ENCODE results near the gene ZFP91. TPM values are rescaled to one million over a fixed set of nuclear protein-coding genes. Genes with fewer than 3 reads are reported as not detected.

The ZFP91 gene
- total and polyA plus RNA-seq, 2 of the 13 experiments (the other 11 are each of a cell fraction or from before 2014, with no cell fraction given) = 13.5 to 38.6 TPM

GRCh38 chr11:58562375-58562800, 16.5 kb upstream of the ZFP91 start (continued):
- TF ChIP-seq ZFP41 (CRISPR knock-in tag; IDR thresholded peaks at IDR 0.05; ENCODE audit: borderline replicate concordance) (no peak), ZNF589 (CRISPR knock-in tag; conservative IDR thresholded peaks at IDR 0.05) (no peak), ZNF292 (CRISPR knock-in tag; IDR thresholded peaks at IDR 0.05; ENCODE audit: borderline replicate concordance, low read depth) (no peak), FOXP1 (IDR thresholded peaks at IDR 0.05) (no peak), FOXP1 (CRISPR knock-in tag; IDR thresholded peaks at IDR 0.05) (peak; percentile 58), BCL6 (CRISPR knock-in tag; IDR thresholded peaks at IDR 0.05) (peak; percentile 76), HDAC2 (CRISPR knock-in tag; IDR thresholded peaks at IDR 0.05) (peak; percentile 49; the same call in 1 of the 2 replicates), ZFP82 (CRISPR knock-in tag; IDR thresholded peaks at IDR 0.05; ENCODE audit: borderline replicate concordance) (no peak), ZNF337 (CRISPR knock-in tag; IDR thresholded peaks at IDR 0.05; ENCODE audit: borderline replicate concordance, low read depth) (no peak), SRSF1 (optimal IDR thresholded peaks at IDR 0.05; ENCODE audit: low read depth, low read length) (no peak), NR2C2 (CRISPR knock-in tag; IDR thresholded peaks at IDR 0.05; ENCODE audit: borderline replicate concordance) (no peak), MTA1 (CRISPR knock-in tag; IDR thresholded peaks at IDR 0.05; ENCODE audit: borderline replicate concordance) (no peak), ZNF143 (CRISPR knock-in tag; IDR thresholded peaks at IDR 0.05) (no peak), HMG20B (CRISPR knock-in tag; conservative IDR thresholded peaks at IDR 0.05) (no peak), NBN (conservative IDR thresholded peaks at IDR 0.05) (no peak), ZNF891 (CRISPR knock-in tag; IDR thresholded peaks at IDR 0.05) (no peak), SNAPC2 (CRISPR knock-in tag; IDR thresholded peaks at IDR 0.05) (no peak), BCL3 (CRISPR knock-in tag; IDR thresholded peaks at IDR 0.05) (no peak), FOXA3 (CRISPR knock-in tag; IDR thresholded peaks at IDR 0.05) (peak; percentile 56), RAD51 (IDR thresholded peaks at IDR 0.05; ENCODE audit: borderline replicate concordance) (no peak), ZNF761 (CRISPR knock-in tag; conservative IDR thresholded peaks at IDR 0.05) (no peak), PAXIP1 (CRISPR knock-in tag; conservative IDR thresholded peaks at IDR 0.05) (peak; percentile 25; the same call in 1 of the 2 replicates), FOXA1 (IDR thresholded peaks at IDR 0.05) (no peak), FOXA1 (CRISPR knock-in tag; IDR thresholded peaks at IDR 0.05) (peak; percentile 38), NONO (IDR thresholded peaks at IDR 0.05) (no peak), NONO (CRISPR knock-in tag; conservative IDR thresholded peaks at IDR 0.05) (no peak), GRHL1 (CRISPR knock-in tag; conservative IDR thresholded peaks at IDR 0.05) (no peak)
